Sigmoid colon (tissue), 7 donors: ENCODE results near the gene AIFM2. TPM values are rescaled to one million over a fixed set of nuclear protein-coding genes. Genes with fewer than 3 reads are reported as not detected.
"Not testable (repeated sequence)": the region's sequence is repeated elsewhere in the genome, so short reads cannot be mapped to it uniquely, and the experiment has no call there.

ENCODE experiments used
- DNase-seq: peaks from one replicate; pipeline ENCODE4 v3.0.0-alpha.2; 2019
- H3K27ac ChIP-seq, 4 donors: fragments of 200-600 bp; sonication (generic); one replicate each; pipeline ENCODE4 v1.5.1; 2016 to 2019; ENCODE audit warnings: mild to moderate bottlenecking in 1 of 4
- H3K27me3 ChIP-seq, 3 donors: fragments of 200-600 bp; sonication (generic); one replicate each; pipeline ENCODE4 v1.5.1; 2019; ENCODE audit warnings: mild to moderate bottlenecking in 1 of 3
- H3K36me3 ChIP-seq, 4 donors: fragments of 200-600 bp; sonication (generic); one replicate each; pipeline ENCODE4 v1.5.1; 2016 to 2019
- H3K4me1 ChIP-seq, 4 donors: fragments of 200-600 bp; sonication (generic); one replicate each; pipeline ENCODE4 v1.5.1; 2017 to 2019
- H3K4me3 ChIP-seq, 4 donors: fragments of 200-600 bp; sonication (generic); one replicate each; pipeline ENCODE4 v1.5.1; 2017 to 2019; ENCODE audit warnings: mild to moderate bottlenecking in 2 of 4, moderate library complexity in 1 of 4
- H3K9me3 ChIP-seq, 4 donors: fragments of 200-600 bp in 3 of 4; sonication (generic) in 3 of 4; one replicate each; pipeline versions ENCODE4 v1.5.1 to v1.6.1; 2013 to 2019
- EP300 ChIP-seq, 4 donors: sonication (generic); formaldehyde crosslinking; IDR thresholded peaks; one replicate each; pipeline ENCODE4 v1.6.1; 2017; ENCODE audit warnings: antibody characterized with exemption in 4 of 4
- POLR2A ChIP-seq, 2 donors: fragments of 450-650 bp; IDR thresholded peaks; one replicate each; pipeline ENCODE4 v1.6.1; 2016; ENCODE audit warnings: antibody characterized with exemption in 2 of 2, mild to moderate bottlenecking in 2 of 2, moderate library complexity in 2 of 2
- POLR2AphosphoS5 ChIP-seq, 4 donors: sonication (generic); formaldehyde crosslinking; IDR thresholded peaks; one replicate each; pipeline ENCODE4 v1.6.1; 2017; ENCODE audit warnings: antibody characterized with exemption in 4 of 4
- WGBS, 2 donors: extraction: QIAGEN DNeasy Blood & Tissue Kit; methylation state at CpG; one replicate each; pipeline ENCODE4 v1.1.7; 2013; 5-methylcytosine and 5-hydroxymethylcytosine counted together
- intact Hi-C: fragments of 100-400 bp; cut with DNase I; formaldehyde crosslinking; loops from one replicate; pipeline ENCODE4 v1.15.1; 2023
- polyA plus RNA-seq, 3 donors: library from polyadenylated mRNA; stranded (reverse); fragments of 200-250 nt; gene quantifications; one replicate each; pipeline ENCODE4 v1.2.3, GENCODE V29; 2013
- total RNA-seq, 4 donors: library from RNA; depleted of rRNA; stranded (reverse); fragments of >200 nt; gene quantifications; one replicate each; pipeline ENCODE4 v1.1.0, GENCODE V29; 2016
- TF ChIP-seq, protein P1 (sequence below), 4 experiments: fragments of 450-650 bp in 3 of 4; fragments of 200-600 bp in 1 of 4; IDR thresholded peaks; one replicate each; pipeline ENCODE4 v1.5.1; 2016 to 2019; ENCODE audit warnings: antibody characterized with exemption in 4 of 4, mild to moderate bottlenecking in 3 of 4, moderate library complexity in 2 of 4
- donor health status: healthy with polysubstance abuse.
- donor health status: Bipolar disorder and iron deficiency.
- donor health status: healthy.

The AIFM2 gene
- total and polyA plus RNA-seq, 7 donors, result 10.2 to 26.8 (median 11.7) TPM

- intact Hi-C loops, result no loop called here
- TF ChIP-seq, protein P1, sequence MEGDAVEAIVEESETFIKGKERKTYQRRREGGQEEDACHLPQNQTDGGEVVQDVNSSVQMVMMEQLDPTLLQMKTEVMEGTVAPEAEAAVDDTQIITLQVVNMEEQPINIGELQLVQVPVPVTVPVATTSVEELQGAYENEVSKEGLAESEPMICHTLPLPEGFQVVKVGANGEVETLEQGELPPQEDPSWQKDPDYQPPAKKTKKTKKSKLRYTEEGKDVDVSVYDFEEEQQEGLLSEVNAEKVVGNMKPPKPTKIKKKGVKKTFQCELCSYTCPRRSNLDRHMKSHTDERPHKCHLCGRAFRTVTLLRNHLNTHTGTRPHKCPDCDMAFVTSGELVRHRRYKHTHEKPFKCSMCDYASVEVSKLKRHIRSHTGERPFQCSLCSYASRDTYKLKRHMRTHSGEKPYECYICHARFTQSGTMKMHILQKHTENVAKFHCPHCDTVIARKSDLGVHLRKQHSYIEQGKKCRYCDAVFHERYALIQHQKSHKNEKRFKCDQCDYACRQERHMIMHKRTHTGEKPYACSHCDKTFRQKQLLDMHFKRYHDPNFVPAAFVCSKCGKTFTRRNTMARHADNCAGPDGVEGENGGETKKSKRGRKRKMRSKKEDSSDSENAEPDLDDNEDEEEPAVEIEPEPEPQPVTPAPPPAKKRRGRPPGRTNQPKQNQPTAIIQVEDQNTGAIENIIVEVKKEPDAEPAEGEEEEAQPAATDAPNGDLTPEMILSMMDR (IDR thresholded peaks at IDR 0.05), result no peak
- TF ChIP-seq POLR2AphosphoS5 (IDR thresholded peaks at IDR 0.05) (no peak), EP300 (IDR thresholded peaks at IDR 0.05) (no peak), POLR2A (IDR thresholded peaks at IDR 0.05) (no peak)
- H3K36me3 ChIP-seq, result peaks cover 0 to 33% (median 7%) of the 10 kb centered on the region in 4 donors
- no peak overlapping the region for H3K27ac ChIP-seq
- WGBS, 2 donors, result 88 to 90% methylated on average over 3 of the region's 3 CpGs
- H3K4me3 ChIP-seq, result no peak overlapping the region
- H3K4me1 ChIP-seq, result no peaks in the 10 kb centered on the region
- H3K9me3 ChIP-seq, result no peaks in the 10 kb centered on the region
- DNase-seq, result no peak
- no peaks in the 10 kb centered on the region for H3K27me3 ChIP-seq
Measured at GRCh38 chr10:70088308-70088698, 44.3 kb downstream of the AIFM2 start.

DNA sequence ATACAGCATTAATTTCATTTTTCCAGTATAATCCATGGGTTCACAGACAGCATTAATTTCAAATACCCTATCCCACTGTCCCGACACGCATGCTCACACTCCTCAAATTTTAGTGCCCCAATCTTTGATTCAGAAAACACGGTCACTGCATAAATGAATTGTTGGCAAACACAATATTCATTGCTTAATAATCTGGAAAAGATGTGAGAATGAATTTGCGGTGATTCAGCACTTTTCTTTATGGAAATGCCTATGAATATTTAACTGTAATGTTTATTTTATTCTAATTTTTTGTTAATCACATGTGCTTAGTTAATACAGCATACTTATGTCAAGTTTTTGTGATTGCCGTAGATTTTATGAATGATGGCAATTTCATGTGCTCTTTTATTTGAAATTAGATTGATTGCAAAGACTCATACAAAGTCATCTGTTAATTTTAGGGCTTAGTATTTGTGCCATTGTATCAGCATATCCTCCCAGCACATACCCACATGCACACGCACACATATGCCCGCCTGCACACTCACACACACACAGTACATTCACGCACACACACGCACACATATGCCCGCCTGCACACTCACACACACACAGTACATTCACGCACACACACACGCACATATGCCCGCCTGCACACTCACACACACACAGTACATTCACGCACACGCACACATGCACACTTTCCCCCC, 44.9 kb downstream of the AIFM2 start:
- no peaks in the 10 kb centered on the region for H3K27me3 ChIP-seq
- no peaks in the 10 kb centered on the region for H3K4me1 ChIP-seq
- H3K27ac ChIP-seq, result no peak overlapping the region
- WGBS, 2 donors, result 97% methylated on average over 15 of the region's 15 CpGs
- no peak overlapping the region for H3K4me3 ChIP-seq
- peaks cover 0 to 32% (median 3%) of the 10 kb centered on the region in 4 donors for H3K36me3 ChIP-seq
- DNase-seq, result no peak
- TF ChIP-seq, protein P1 (IDR thresholded peaks at IDR 0.05), result no peak
- no peak for TF ChIP-seq EP300 (IDR thresholded peaks at IDR 0.05)
- no peak for TF ChIP-seq POLR2A (IDR thresholded peaks at IDR 0.05)
- no peak for TF ChIP-seq POLR2AphosphoS5 (IDR thresholded peaks at IDR 0.05)
- H3K9me3 ChIP-seq, result no peaks in the 10 kb centered on the region
- intact Hi-C loops, result no loop called here

DNA sequence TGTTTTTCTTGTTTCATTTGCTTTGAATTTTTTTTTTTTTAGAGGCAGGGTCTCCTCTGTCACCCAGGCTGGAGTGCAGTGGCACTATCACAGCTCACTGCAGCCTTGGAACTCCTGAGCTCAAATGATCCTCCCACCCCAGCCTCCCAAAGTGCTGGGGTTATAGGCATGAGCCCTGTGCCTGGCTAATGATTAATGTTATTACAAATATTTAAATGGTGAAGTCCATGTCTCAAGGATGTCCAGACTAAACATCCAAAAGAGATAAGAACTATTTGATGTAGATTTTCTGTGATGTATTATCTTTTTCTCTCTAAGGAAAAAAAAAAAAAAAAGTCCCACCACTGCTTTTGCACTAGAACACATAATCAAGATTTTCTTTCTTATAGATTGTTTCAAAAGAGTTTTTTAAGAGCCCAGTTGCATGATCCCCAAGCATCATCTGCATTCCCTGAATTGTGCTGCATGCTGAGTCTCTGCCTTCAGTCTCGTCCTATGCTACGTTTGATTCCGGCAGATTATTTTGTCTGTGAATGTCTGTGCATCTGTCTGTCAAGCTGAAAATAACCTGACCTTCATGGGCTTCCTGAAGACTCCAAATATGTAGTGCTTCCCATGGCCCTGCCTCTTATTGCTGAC, 46.5 kb downstream of the AIFM2 start:
- TF ChIP-seq POLR2A (IDR thresholded peaks at IDR 0.05) (no peak), EP300 (IDR thresholded peaks at IDR 0.05) (no peak), POLR2AphosphoS5 (IDR thresholded peaks at IDR 0.05) (no peak)
- TF ChIP-seq, protein P1 (IDR thresholded peaks at IDR 0.05), result no peak

DNA sequence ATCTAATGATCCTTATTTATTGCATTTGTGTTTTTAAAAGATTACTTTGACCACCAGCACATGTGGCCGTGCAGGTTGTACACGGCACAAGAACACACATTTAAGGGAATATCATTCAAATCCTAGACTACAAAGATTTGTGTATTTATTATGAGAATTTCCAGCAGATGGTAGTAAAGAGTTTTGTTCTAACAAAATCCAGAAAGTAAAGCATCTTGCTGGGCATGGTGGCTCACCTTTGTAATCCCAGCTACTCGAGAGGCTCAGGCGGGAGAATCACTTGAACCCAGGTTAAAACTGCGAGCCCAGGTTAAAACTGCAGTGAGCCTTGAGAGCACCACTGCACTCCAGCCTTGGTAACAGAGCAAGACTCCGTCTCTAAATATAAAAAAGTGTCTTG, 48.4 kb downstream of the AIFM2 start:
- 89 to 91% methylated on average over 6 of the region's 6 CpGs for WGBS, 2 donors
- intact Hi-C loops, result no loop called here
- TF ChIP-seq POLR2A (IDR thresholded peaks at IDR 0.05) (no peak), POLR2AphosphoS5 (IDR thresholded peaks at IDR 0.05) (no peak), EP300 (IDR thresholded peaks at IDR 0.05) (no peak)
- TF ChIP-seq, protein P1 (IDR thresholded peaks at IDR 0.05), result no peak

More for the DNA sequence above, 46.5 kb downstream of the AIFM2 start:
- 92 to 93% methylated on average over 3 of the region's 3 CpGs for whole genome bisulfite sequencing, 2 donors
- intact Hi-C loops, result no loop called here
- Histone ChIP-seq H3K27me3 (no peaks in the 10 kb centered on the region), H3K9me3 (no peaks in the 10 kb centered on the region), H3K4me1 (no peaks in the 10 kb centered on the region), H3K4me3 (no peak overlapping the region), H3K36me3 (peaks cover 0 to 17% (median 0%) of the 10 kb centered on the region in 4 donors), H3K27ac (no peak overlapping the region)
- DNase-seq, result no peak

DNA sequence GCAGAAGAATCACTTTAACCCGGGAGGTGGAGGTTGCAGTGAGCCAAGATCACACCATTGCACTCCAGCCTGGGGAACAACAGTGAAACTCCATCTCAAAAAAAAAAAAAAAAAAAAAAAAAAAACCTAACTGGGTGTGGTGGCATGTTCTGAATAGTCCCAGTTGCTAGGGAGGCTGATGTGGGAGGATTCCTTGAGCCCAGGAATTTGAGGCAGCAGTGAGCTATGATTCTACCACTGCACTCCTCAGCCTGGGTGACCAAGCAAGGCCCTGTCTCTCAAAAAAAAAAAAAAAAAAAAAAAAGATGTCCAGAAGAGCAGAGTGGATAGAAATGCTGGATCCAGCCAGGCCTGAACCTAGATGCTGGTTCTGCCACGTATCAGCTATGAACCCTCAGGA, 51.8 kb downstream of the AIFM2 start:
- intact Hi-C loops, DNase-seq, H3K27me3 ChIP-seq, H3K9me3 ChIP-seq, H3K4me1 ChIP-seq, H3K4me3 ChIP-seq, H3K27ac ChIP-seq: not testable (repeated sequence)
- H3K36me3 ChIP-seq, result peaks cover 0 to 23% (median 0%) of the 10 kb centered on the region in 4 donors
- 95 to 97% methylated on average over 2 of the region's 2 CpGs for WGBS, 2 donors

More for the DNA sequence above, 48.4 kb downstream of the AIFM2 start:
- H3K4me1 ChIP-seq, result no peaks in the 10 kb centered on the region
- peaks cover 0 to 7% (median 0%) of the 10 kb centered on the region in 4 donors for H3K36me3 ChIP-seq
- DNase-seq, result no peak
- no peaks in the 10 kb centered on the region for H3K9me3 ChIP-seq
- no peak overlapping the region for H3K4me3 ChIP-seq
- no peak overlapping the region for H3K27ac ChIP-seq
- H3K27me3 ChIP-seq, result no peaks in the 10 kb centered on the region
